Left lung (tissue), 10 donors: Measurements from ENCODE around the gene PCSK6. TPM values are rescaled to one million over a fixed set of nuclear protein-coding genes. Genes with fewer than 3 reads are reported as not detected.

ENCODE experiments used
- ATAC-seq: fragments of 200-7000 bp; cut with Tn5 transposase; one replicate; pipeline ENCODE4 v1.9.1; 2020; ENCODE audit warnings: moderate library complexity
- DNase-seq, 4 donors: peaks; one replicate each; pipeline ENCODE4 v3.0.0-alpha.2; 2013 to 2020
- H3K27ac ChIP-seq, 2 donors: fragments of 200-600 bp; sonication (generic) in 1 of 2; one replicate each; pipeline versions ENCODE4 v1.5.0 to v1.8.0; 2020 to 2021
- H3K27me3 ChIP-seq, 2 donors: fragments of 200-600 bp; sonication (generic) in 1 of 2; one replicate each; pipeline versions ENCODE4 v1.5.0 to v1.8.0; 2020 to 2021
- H3K36me3 ChIP-seq, 2 donors: fragments of 200-600 bp; sonication (generic) in 1 of 2; one replicate each; pipeline versions ENCODE4 v1.5.0 to v1.8.0; 2020 to 2021
- H3K4me1 ChIP-seq, 2 donors: fragments of 200-600 bp; one replicate each; pipeline ENCODE4 v1.8.0; 2021
- H3K4me3 ChIP-seq, 2 donors: fragments of 200-600 bp; sonication (generic) in 1 of 2; one replicate each; pipeline versions ENCODE4 v1.5.0 to v1.8.0; 2020 to 2021; ENCODE audit warnings: mild to moderate bottlenecking in 1 of 2
- H3K9me3 ChIP-seq, 2 donors: fragments of 200-600 bp; sonication (generic) in 1 of 2; one replicate each; pipeline versions ENCODE4 v1.5.0 to v1.8.0; 2020 to 2021
- CTCF ChIP-seq, 2 donors: fragments of 200-600 bp; sonication (generic) in 1 of 2; IDR thresholded peaks; one replicate each; pipeline versions ENCODE4 v1.5.0 to v1.8.0; 2021; ENCODE audit warnings: antibody characterized with exemption in 2 of 2
- intact Hi-C, 2 donors: fragments of 100-400 bp; cut with DNase I; formaldehyde crosslinking; loops; one replicate each; pipeline versions ENCODE4 v1.11.2 to v1.14.2; 2022
- polyA plus RNA-seq, 6 donors: library from polyadenylated mRNA; unstranded; fragments of 120-200 nt; gene quantifications; one replicate each; pipeline ENCODE4 v1.2.1, GENCODE V29; 2013; ENCODE audit not compliant: insufficient read length in 6 of 6
- total RNA-seq, 2 donors: library from RNA; stranded (reverse); fragmentation: NEBNext Ultra II Directional; extraction: Animal tissue kit (Norgen Biotek cat#: 25700); gene quantifications; one replicate each; pipeline ENCODE4 v1.2.1, GENCODE V29; 2021
- donor health status: DM: no; HTN: yes; CAD: no.
- donor health status: DM: no; HTN: no; CAD: no.

Gene PCSK6
- total and polyA plus RNA-seq, 8 donors: 7.7 to 25.7 (median 22.8) TPM

- intact Hi-C loops: loop anchor here in 1 of 2 donors (10.0 kb wide), 1 partner anchor 198 kb away; no protein-coding TSS in a partner anchor
- Histone ChIP-seq H3K4me1 (no peaks in the 10 kb centered on the region), H3K27ac (no peak overlapping the region), H3K36me3 (no peaks in the 10 kb centered on the region), H3K9me3 (no peaks in the 10 kb centered on the region), H3K27me3 (no peaks in the 10 kb centered on the region), H3K4me3 (no peak overlapping the region)
- TF ChIP-seq CTCF (IDR thresholded peaks at IDR 0.05): no peak
- DNase-seq: peak in 1 of 4 donors; percentile 40
- no peak for ATAC-seq
Measured at GRCh38 chr15:101306341-101307047, 183.0 kb downstream of the PCSK6 start.

GRCh38 chr15:101305820-101306255 lies 183.7 kb downstream of the PCSK6 start:
- Histone ChIP-seq H3K27ac (no peak overlapping the region), H3K36me3 (no peaks in the 10 kb centered on the region), H3K27me3 (no peaks in the 10 kb centered on the region), H3K4me1 (no peaks in the 10 kb centered on the region), H3K9me3 (no peaks in the 10 kb centered on the region), H3K4me3 (no peak overlapping the region)
- ATAC-seq (no peak), DNase-seq (peak in 1 of 4 donors; percentile 68)
- no peak for TF ChIP-seq CTCF (IDR thresholded peaks at IDR 0.05)
- intact Hi-C loops: loop anchor here in 1 of 2 donors (10.0 kb wide), 1 partner anchor 199 kb away; no protein-coding TSS in a partner anchor

GRCh38 chr15:101303408-101303807 lies 186.1 kb downstream of the PCSK6 start:
- Histone ChIP-seq H3K4me1 (peaks cover 0 to 4% of the 10 kb centered on the region in 2 donors), H3K36me3 (no peaks in the 10 kb centered on the region), H3K4me3 (no peak overlapping the region), H3K27ac (no peak overlapping the region), H3K27me3 (no peaks in the 10 kb centered on the region), H3K9me3 (no peaks in the 10 kb centered on the region)
- no peak for ATAC-seq
- DNase-seq: no peak
- intact Hi-C loops: loop anchor here in 1 of 2 donors (5.0 to 10.0 kb wide), 2 partner anchors 201 to 334 kb away; no protein-coding TSS in a partner anchor
- no peak for TF ChIP-seq CTCF (IDR thresholded peaks at IDR 0.05)

GRCh38 chr15:101296418-101297405 lies 192.8 kb downstream of the PCSK6 start:
- H3K4me3 ChIP-seq: no peak overlapping the region
- ATAC-seq: no peak

More at GRCh38 chr15:101296418-101297405, 192.8 kb downstream of the PCSK6 start:
- Histone ChIP-seq H3K9me3 (no peaks in the 10 kb centered on the region), H3K4me1 (peaks cover 11 to 37% of the 10 kb centered on the region in 2 donors), H3K36me3 (no peaks in the 10 kb centered on the region), H3K27ac (no peak overlapping the region), H3K27me3 (no peaks in the 10 kb centered on the region)
- intact Hi-C loops: no loop called here
- TF ChIP-seq CTCF (IDR thresholded peaks at IDR 0.05): no peak
- DNase-seq: no peak
